Measurements from ENCODE around the gene RAB5A.

GRCh38 chr3:19911452-19911851, 35.4 kb upstream of the RAB5A start:
- TF ChIP-seq POLR2AphosphoS5 (IDR thresholded peaks at IDR 0.05; ENCODE audit: low read depth, low read length) (no peak), TAF1 (IDR thresholded peaks at IDR 0.05; ENCODE audit: borderline replicate concordance, insufficient read depth, low read length) (no peak), REST (IDR thresholded peaks at IDR 0.05; ENCODE audit: insufficient read depth in 1 of 2, low read depth in 2 of 2, low read length in 2 of 2) (no peak)

All from PFSK-1 (cell line).